MM.1S (cell line): ENCODE data around the gene IDH2.

ENCODE experiments used
- DNase-seq: peaks from one replicate; pipeline ENCODE4 v3.0.0-alpha.2; 2015
- H2AFZ ChIP-seq: fragments of 300-600 bp; sonication (generic); 2 replicates; pipeline ENCODE4 v1.6.0; 2016; ENCODE audit warnings: antibody characterized with exemption, low read length
- H3F3A ChIP-seq: fragments of 300-600 bp; sonication (generic); 2 replicates; pipeline ENCODE4 v1.6.1; 2016; ENCODE audit warnings: mild to moderate bottlenecking, antibody characterized with exemption, low read length, moderate library complexity, mixed read lengths; ENCODE audit not compliant: insufficient read depth
- H3K27ac ChIP-seq: fragments of 300-600 bp; sonication (generic); 2 replicates; pipeline ENCODE4 v1.5.1; 2016; ENCODE audit warnings: mild to moderate bottlenecking, low read length
- H3K27me3 ChIP-seq: fragments of 300-600 bp; sonication (generic); replicated peaks from 2 replicates; pipeline ENCODE4 v1.6.0; 2016; ENCODE audit warnings: low read length; ENCODE audit not compliant: insufficient read depth
- H3K36me3 ChIP-seq: fragments of 300-600 bp; sonication (generic); replicated peaks from 2 replicates; pipeline ENCODE4 v1.6.1; 2016; ENCODE audit warnings: mild to moderate bottlenecking, low read length, mixed read lengths; ENCODE audit not compliant: insufficient read depth
- H3K4me1 ChIP-seq: fragments of 300-600 bp; sonication (generic); 2 replicates; pipeline ENCODE4 v1.6.1; 2016; ENCODE audit warnings: low read length, mixed read lengths
- H3K4me2 ChIP-seq: fragments of 300-600 bp; sonication (generic); 2 replicates; pipeline ENCODE4 v1.6.0; 2016; ENCODE audit warnings: low read depth, low read length
- H3K4me3 ChIP-seq: fragments of 300-600 bp; sonication (generic); 2 replicates; pipeline ENCODE4 v1.5.1; 2016; ENCODE audit warnings: low read length, mixed read lengths
- H3K79me2 ChIP-seq: fragments of 300-600 bp; sonication (generic); 2 replicates; pipeline ENCODE4 v1.6.1; 2016; ENCODE audit warnings: mixed run types, low read length, mixed read lengths
- H3K9ac ChIP-seq: fragments of 300-600 bp; sonication (generic); 2 replicates; pipeline ENCODE4 v1.6.1; 2016; ENCODE audit warnings: low read length, mixed read lengths
- H3K9me2 ChIP-seq: fragments of 300-600 bp; sonication (generic); replicated peaks from 2 replicates; pipeline ENCODE4 v1.6.1; 2016; ENCODE audit warnings: mild to moderate bottlenecking, low read length, mixed read lengths; ENCODE audit not compliant: insufficient read depth
- H3K9me3 ChIP-seq: fragments of 300-600 bp; sonication (generic); replicated peaks from 2 replicates; pipeline ENCODE4 v1.6.1; 2016; ENCODE audit warnings: mild to moderate bottlenecking, low read length, mixed read lengths; ENCODE audit not compliant: insufficient read depth
- H4K20me1 ChIP-seq: fragments of 300-600 bp; sonication (generic); 2 replicates; pipeline ENCODE4 v1.6.1; 2016; ENCODE audit warnings: mild to moderate bottlenecking, low read length, moderate library complexity, mixed read lengths; ENCODE audit not compliant: insufficient read depth
- EZH2 ChIP-seq: fragments of 300-600 bp; sonication (generic); optimal IDR thresholded peaks from 2 replicates; pipeline ENCODE3; 2017; ENCODE audit warnings: low read depth, mild to moderate bottlenecking, antibody characterized with exemption, low read length, mixed read lengths
- EZH2phosphoT487 ChIP-seq: fragments of 300-600 bp; sonication (generic); IDR thresholded peaks from 2 replicates; pipeline ENCODE4 v1.6.1; 2018; ENCODE audit warnings: antibody characterized with exemption, low read length
- TF ChIP-seq, protein P1 (sequence below): fragments of 300-600 bp; sonication (generic); IDR thresholded peaks from 2 replicates; pipeline ENCODE4 v1.5.1; 2016; ENCODE audit warnings: antibody characterized with exemption, low read length, mixed read lengths

Gene IDH2

DNA sequence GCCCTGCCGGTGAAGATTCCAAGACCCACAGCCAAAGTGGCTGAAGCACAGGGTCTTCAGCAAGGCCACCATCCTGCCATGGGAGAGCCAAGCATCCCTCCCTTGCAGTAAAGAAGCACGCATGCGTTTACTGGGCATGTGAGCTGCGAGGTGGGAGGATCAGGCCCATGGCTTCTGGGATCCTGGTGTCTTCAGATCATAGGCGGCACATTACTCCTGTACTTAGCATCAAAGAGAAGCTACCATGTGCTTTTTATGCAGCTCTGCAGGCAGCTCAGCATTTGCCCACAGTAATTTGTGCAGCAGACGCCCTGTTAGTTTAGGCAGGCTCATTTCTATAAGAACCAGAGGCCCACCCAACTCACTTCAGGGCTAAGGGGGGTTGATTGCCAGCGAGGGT lies 45.7 kb downstream of the IDH2 start:
- peaks cover 36% of the 10 kb centered on the region for H3K4me1 ChIP-seq
- no peak for DNase-seq
- no peaks in the 10 kb centered on the region for H4K20me1 ChIP-seq
- H3K4me2 ChIP-seq, result no peak overlapping the region
- no peak overlapping the region for H3K4me3 ChIP-seq
- H3K9me2 ChIP-seq, result no peaks in the 10 kb centered on the region
- no peaks in the 10 kb centered on the region for H3K27me3 ChIP-seq
- H3K36me3 ChIP-seq, result no peaks in the 10 kb centered on the region
- no peak overlapping the region for H2AFZ ChIP-seq
- H3K27ac ChIP-seq, result no peak overlapping the region
- no peak overlapping the region for H3K9ac ChIP-seq
- TF ChIP-seq EZH2phosphoT487, result no peak
- peaks cover 25% of the 10 kb centered on the region for H3F3A ChIP-seq
- no peaks in the 10 kb centered on the region for H3K9me3 ChIP-seq
- H3K79me2 ChIP-seq, result peaks cover 66% of the 10 kb centered on the region

DNA sequence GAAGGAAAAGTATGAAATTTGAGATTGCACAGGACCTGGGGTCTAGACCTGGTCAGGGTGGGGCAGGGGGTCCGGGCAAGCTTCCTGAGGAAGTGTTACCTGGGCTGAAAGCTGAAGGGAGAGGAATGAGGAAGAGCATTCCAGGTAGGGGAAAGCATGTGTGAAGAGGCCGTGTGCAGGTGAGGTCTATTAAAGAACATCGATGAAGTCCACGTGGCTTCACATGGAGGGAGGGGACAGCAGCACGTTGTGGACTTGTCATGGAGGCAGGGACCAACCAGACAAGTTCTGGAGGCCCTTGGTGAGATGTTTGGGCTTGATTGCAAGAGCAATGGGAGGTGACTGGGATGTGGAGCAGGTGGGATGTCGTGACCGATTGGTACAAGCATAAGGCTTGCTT lies 47.1 kb downstream of the IDH2 start:
- no peak for TF ChIP-seq EZH2
- TF ChIP-seq EZH2phosphoT487, result no peak
- no peak overlapping the region for H2AFZ ChIP-seq

DNA sequence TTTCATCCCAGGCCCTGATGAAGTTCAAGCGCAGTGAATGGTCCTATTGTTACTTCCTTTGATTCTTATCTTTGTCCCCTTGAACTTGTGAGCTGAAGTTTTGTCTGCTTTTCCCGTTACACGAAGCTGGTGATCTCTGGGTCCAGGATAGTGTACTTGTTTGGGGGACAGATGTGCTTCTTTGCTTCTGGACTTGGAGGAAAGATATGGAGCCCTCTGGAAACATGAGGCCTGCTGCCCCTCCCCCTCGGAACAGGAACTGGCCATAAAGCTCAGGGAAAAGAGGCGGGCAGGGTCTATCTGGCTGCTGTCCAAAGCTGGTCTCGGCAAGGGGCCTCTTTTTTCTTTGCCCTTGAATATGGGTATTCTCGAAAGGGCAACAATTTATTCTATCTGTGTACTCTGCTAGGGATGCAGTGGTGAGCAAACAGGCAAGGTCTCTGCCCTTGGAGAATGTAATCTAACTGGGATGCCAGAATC lies 47.6 kb downstream of the IDH2 start:
- Histone ChIP-seq H3K4me1 (peaks cover 32% of the 10 kb centered on the region), H3K9me2 (no peaks in the 10 kb centered on the region), H3K27ac (no peak overlapping the region), H3F3A (peaks cover 21% of the 10 kb centered on the region), H3K9ac (no peak overlapping the region), H3K36me3 (no peaks in the 10 kb centered on the region), H3K79me2 (peaks cover 62% of the 10 kb centered on the region), H3K4me2 (no peak overlapping the region), H4K20me1 (no peaks in the 10 kb centered on the region), H3K27me3 (no peaks in the 10 kb centered on the region), H3K4me3 (no peak overlapping the region), H3K9me3 (no peaks in the 10 kb centered on the region), H2AFZ (no peak overlapping the region)
- DNase-seq, result no peak
- TF ChIP-seq, protein P1, sequence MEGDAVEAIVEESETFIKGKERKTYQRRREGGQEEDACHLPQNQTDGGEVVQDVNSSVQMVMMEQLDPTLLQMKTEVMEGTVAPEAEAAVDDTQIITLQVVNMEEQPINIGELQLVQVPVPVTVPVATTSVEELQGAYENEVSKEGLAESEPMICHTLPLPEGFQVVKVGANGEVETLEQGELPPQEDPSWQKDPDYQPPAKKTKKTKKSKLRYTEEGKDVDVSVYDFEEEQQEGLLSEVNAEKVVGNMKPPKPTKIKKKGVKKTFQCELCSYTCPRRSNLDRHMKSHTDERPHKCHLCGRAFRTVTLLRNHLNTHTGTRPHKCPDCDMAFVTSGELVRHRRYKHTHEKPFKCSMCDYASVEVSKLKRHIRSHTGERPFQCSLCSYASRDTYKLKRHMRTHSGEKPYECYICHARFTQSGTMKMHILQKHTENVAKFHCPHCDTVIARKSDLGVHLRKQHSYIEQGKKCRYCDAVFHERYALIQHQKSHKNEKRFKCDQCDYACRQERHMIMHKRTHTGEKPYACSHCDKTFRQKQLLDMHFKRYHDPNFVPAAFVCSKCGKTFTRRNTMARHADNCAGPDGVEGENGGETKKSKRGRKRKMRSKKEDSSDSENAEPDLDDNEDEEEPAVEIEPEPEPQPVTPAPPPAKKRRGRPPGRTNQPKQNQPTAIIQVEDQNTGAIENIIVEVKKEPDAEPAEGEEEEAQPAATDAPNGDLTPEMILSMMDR, result no peak
- no peak for TF ChIP-seq EZH2phosphoT487
- no peak for TF ChIP-seq EZH2

More for the DNA sequence above, 47.1 kb downstream of the IDH2 start:
- Histone ChIP-seq H4K20me1 (no peaks in the 10 kb centered on the region), H3K9me3 (no peaks in the 10 kb centered on the region), H3K36me3 (no peaks in the 10 kb centered on the region), H3K4me3 (no peak overlapping the region), H3K27me3 (no peaks in the 10 kb centered on the region), H3K9me2 (no peaks in the 10 kb centered on the region), H3K4me1 (peaks cover 34% of the 10 kb centered on the region), H3K27ac (no peak overlapping the region), H3F3A (peaks cover 23% of the 10 kb centered on the region), H3K9ac (no peak overlapping the region), H3K4me2 (no peak overlapping the region), H3K79me2 (peaks cover 59% of the 10 kb centered on the region)
- no peak for DNase-seq

DNA sequence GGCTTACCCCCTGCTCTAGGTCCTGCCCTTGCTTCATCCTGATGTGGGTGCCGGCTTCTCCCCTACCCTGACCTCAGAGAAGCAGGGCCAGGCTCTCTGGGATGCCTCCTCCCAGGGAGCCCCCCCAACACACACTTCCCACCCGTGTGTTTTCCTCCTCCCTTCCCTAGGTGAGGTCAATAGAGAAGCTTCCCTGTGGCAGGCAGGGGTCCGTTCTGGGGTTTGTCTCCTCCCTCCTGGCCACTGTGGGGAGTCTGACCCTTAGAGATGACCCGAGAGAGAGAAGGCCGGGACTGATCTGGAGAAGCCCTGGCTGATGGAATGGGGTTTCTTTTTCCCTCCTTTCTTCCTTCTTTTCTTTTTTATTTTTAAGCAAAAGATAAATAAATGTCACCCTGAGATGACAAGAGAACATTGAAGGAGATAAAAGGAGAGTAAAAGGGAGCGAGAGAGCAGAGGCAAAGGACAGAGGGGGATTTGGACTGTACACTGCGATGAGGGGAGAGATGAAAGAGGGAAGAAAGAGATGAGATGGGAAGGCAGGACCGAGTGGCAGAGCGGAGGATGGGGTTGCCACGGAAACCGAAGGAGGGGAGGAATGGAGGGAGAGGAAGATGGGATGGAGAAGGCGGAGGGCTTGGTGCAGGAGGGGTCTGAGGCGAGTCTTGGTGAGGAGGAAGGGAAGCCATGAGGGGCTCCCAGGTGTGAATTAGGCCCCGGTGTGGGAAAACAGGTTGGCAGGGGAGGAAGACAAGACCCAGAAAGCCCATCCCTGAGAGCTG lies 48.4 kb downstream of the IDH2 start:
- Histone ChIP-seq H2AFZ (no peak overlapping the region), H3K79me2 (peaks cover 70% of the 10 kb centered on the region), H3K36me3 (no peaks in the 10 kb centered on the region), H3K9me3 (no peaks in the 10 kb centered on the region), H3K4me1 (peaks cover 26% of the 10 kb centered on the region), H3K4me2 (no peak overlapping the region), H3K9me2 (no peaks in the 10 kb centered on the region), H3K4me3 (no peak overlapping the region), H4K20me1 (no peaks in the 10 kb centered on the region), H3K27me3 (no peaks in the 10 kb centered on the region), H3F3A (peaks cover 13% of the 10 kb centered on the region), H3K9ac (no peak overlapping the region), H3K27ac (no peak overlapping the region)
- TF ChIP-seq, protein P1, result no peak
- no peak for DNase-seq
